ENCODE results near the gene KRT7. TPM values are rescaled to one million over a fixed set of nuclear protein-coding genes. Genes with fewer than 3 reads are reported as not detected.
A peak's percentile ranks its signal among the peaks of the same experiment; 100 is the strongest.

The KRT7 gene
- total and polyA plus RNA-seq, 9 of the 15 experiments (the other 6 are each of a cell fraction or from before 2014, with no cell fraction given): 1.4 TPM; not detected in 8

DNA sequence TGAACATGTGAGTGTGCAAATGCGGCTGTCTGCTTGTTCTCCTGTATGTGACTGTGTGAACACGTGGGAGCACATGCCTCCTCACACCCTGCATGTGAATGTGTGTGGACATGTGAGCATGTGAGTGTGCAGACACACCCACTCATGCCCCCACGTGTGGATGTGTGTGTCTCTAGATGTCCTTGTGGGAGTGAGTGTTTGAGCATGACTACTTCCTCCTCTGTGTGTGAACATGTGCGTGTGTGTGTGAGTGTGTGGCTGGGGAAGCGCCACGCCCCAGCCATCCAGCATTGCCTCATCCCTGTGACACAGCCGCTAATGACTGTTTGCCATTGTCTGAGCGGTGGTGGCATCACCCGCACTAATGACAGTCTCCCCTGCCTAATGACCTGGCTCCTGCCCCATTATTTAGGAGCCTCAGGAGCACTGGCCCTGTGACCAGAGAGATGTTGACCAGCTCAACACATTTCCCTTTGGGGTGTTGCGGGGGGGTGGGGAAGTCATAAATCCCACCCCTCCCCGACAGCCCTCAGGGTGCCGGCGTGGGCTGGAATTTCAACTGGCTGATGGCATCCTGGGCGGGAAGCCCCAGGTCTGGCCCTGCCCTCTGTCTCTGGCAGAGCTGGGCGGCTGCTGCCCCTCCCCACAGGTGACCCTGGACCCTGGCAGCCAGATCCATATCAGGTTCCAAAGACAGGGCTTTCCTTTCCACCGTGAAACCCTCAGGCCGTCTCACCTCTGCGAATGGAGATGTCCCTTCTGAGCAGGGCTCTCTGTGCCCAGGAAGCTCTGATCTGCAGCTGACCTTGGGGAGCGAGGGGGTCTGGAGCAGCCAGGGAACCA is 29.7 kb upstream of the KRT7 start (continued):
- no peak for TF ChIP-seq THRB (CRISPR knock-in tag; conservative IDR thresholded peaks at IDR 0.05)
- no peak for TF ChIP-seq ZNF79 (CRISPR knock-in tag; IDR thresholded peaks at IDR 0.05; ENCODE audit: low read depth)
- TF ChIP-seq, protein P1, sequence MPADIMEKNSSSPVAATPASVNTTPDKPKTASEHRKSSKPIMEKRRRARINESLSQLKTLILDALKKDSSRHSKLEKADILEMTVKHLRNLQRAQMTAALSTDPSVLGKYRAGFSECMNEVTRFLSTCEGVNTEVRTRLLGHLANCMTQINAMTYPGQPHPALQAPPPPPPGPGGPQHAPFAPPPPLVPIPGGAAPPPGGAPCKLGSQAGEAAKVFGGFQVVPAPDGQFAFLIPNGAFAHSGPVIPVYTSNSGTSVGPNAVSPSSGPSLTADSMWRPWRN (IDR thresholded peaks at IDR 0.05; ENCODE audit: low read depth): no peak
- TF ChIP-seq GATA2 (CRISPR knock-in tag; IDR thresholded peaks at IDR 0.05): no peak
- no peak for TF ChIP-seq PHB2 (IDR thresholded peaks at IDR 0.05; ENCODE audit: low read depth)
- TF ChIP-seq DIDO1 (tag; IDR thresholded peaks at IDR 0.05; ENCODE audit: low read depth): no peak
- no peak for TF ChIP-seq CBFA2T3 (IDR thresholded peaks at IDR 0.05)
- no peak for TF ChIP-seq JUNB (CRISPR knock-in tag; conservative IDR thresholded peaks at IDR 0.05)
- TF ChIP-seq NELFE (IDR thresholded peaks at IDR 0.05; ENCODE audit: insufficient read depth, insufficient read length): no peak
- TF ChIP-seq STAT5B (CRISPR knock-in tag; IDR thresholded peaks at IDR 0.05): no peak
- no peak for TF ChIP-seq ZNF41 (CRISPR knock-in tag; conservative IDR thresholded peaks at IDR 0.05)
- no peak for TF ChIP-seq NBN (IDR thresholded peaks at IDR 0.05; ENCODE audit: low read depth)
- TF ChIP-seq ZNF12 (CRISPR knock-in tag; IDR thresholded peaks at IDR 0.05): no peak
- TF ChIP-seq CEBPG (CRISPR knock-in tag; IDR thresholded peaks at IDR 0.05): peak; percentile 46; the same call in 1 of the 2 replicates
- TF ChIP-seq CEBPG (tag; conservative IDR thresholded peaks at IDR 0.05 in 1 of 2, IDR thresholded peaks at IDR 0.05 in 1 of 2): peak; percentile 74 to 86; a peak in 3 of 4 replicates
- no peak for TF ChIP-seq ZNF511 (CRISPR knock-in tag; IDR thresholded peaks at IDR 0.05)
- no peak for TF ChIP-seq TCFL5 (CRISPR knock-in tag; conservative IDR thresholded peaks at IDR 0.05)
- no peak for TF ChIP-seq ARHGAP35 (IDR thresholded peaks at IDR 0.05; ENCODE audit: partially characterized antibody)
- TF ChIP-seq RBBP5 (IDR thresholded peaks at IDR 0.05; ENCODE audit: borderline replicate concordance, insufficient read depth, low read length, poor library complexity, severe bottlenecking): no peak
- TF ChIP-seq KDM2B (CRISPR knock-in tag; IDR thresholded peaks at IDR 0.05): no peak
- no peak for TF ChIP-seq MYNN (IDR thresholded peaks at IDR 0.05)
- no peak for TF ChIP-seq MYNN (CRISPR knock-in tag; IDR thresholded peaks at IDR 0.05)
- TF ChIP-seq MXI1 (IDR thresholded peaks at IDR 0.05; ENCODE audit: low read depth, low read length): no peak
- TF ChIP-seq NR2C1 (IDR thresholded peaks at IDR 0.05): no peak
- TF ChIP-seq NR2C1 (tag; IDR thresholded peaks at IDR 0.05): no peak
- no peak for TF ChIP-seq UBTF (IDR thresholded peaks at IDR 0.05; ENCODE audit: borderline replicate concordance in 1 of 2, low read depth in 2 of 2, low read length in 2 of 2)

All from K562 (cell line).